Activated CD4-positive, alpha-beta T cell treated with anti-CD3 and anti-CD28 coated beads, Interleukin-2, amount 50 U/mL, for 16 hours (primary cell): Measurements from ENCODE around the gene NRG3.

Experiments
- DNase-seq: peaks from one replicate; pipeline ENCODE4 v3.0.0-alpha.2; 2020

Gene NRG3

GRCh38 chr10:82402906-82403401 lies 528.0 kb downstream of the NRG3 start:
- no peak for DNase-seq

DNA sequence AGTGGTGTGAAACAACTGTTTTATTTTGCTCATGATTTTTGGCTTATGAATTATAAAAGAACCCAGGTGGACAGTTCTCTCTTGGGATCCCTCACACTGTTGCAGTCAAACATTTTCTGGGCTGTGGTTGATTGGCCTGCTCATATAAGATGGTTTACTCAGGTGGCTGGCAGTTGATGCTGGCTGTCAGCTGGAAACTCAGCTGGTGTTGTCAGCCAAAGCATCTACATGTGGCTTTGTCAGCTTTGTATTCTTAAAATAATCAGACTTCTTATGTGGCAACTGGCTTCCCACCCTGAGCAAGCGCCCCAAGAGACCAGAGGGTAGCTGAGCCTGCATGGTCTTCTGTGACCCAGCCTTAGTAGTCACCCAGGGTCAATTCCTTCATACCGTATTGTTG lies 534.7 kb downstream of the NRG3 start:
- no peak for DNase-seq

DNA sequence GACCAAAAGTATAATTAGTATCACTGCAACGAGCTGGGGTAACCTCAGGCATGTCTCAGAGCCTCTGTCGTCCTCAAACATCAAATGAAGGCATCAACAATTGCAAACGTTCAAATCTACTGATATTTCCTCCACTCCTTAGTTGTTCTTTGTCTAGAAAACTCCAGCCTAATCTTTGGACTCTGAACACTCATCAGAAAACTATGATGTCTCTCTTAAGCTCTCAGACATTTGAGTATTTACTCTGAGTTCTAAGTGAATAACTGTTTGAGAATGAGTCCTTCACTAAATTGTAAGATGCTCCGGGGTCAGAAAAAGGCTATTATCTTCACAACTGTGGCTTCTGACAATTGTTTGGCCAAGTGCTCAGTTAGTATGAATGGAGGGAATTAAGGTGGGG lies 536.4 kb downstream of the NRG3 start:
- DNase-seq = no peak

DNA sequence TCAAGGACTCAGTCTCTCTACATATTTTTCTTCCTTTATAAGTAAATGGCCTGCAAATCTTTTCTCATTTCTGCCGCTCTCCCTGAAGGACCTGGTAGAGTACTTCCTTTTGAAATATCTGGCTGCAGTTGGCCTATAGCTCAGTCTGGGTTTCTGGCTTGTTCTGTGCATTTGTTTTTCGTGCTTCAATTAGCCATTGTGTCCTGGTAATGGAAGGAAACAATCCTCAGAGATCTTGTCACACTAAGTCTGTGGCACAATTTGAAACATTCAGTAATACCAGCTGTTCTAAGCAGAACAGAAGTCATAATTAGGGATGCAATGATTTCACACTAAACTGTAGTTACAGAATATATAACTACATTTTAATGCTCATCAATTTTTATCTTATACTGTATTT lies 545.0 kb downstream of the NRG3 start:
- DNase-seq = no peak

DNA sequence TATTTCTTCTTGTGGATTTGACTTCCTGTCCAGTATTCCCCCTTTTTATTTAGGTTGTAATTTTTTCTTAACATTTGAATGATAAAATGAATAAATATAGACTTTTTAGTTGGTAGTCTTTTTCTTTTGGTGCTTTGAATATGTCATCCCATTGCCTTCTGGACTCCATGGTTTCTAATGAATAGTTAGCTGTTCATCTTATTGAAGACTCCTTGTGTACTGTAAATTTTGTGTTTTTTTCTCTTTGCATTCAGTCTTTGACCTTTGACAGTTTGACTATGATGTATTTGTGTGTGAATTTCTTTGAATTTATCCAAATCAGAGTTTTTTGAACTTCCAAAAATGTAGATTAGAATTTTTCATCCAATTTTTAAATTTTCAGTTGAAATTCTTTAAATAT lies 554.3 kb downstream of the NRG3 start:
- no peak for DNase-seq

DNA sequence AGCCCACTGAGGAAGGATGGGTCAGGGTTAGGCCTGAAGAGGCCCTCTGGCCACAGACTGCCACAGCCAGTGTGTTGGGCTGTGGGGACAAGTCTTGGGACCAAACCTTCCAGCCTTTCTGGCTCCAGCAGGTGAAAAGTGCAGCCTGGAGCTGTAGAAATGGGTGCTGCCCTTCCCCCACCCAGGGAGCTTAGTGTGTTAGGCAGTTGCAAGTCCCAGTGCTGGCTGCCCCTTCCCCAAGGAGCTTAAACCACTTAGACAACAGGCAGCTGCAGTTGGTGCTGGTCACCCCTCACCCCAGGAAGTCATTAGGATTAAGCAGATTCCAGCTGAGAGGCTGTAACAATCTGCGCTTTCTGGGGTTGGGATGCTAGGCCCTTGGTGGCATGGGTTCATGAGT lies 563.3 kb downstream of the NRG3 start:
- no peak for DNase-seq

- no peak for DNase-seq
These were observed 565.8 kb downstream of the NRG3 start for GRCh38 chr10:82440775-82441174.

GRCh38 chr10:82452046-82452445 lies 577.1 kb downstream of the NRG3 start:
- DNase-seq = no peak

DNA sequence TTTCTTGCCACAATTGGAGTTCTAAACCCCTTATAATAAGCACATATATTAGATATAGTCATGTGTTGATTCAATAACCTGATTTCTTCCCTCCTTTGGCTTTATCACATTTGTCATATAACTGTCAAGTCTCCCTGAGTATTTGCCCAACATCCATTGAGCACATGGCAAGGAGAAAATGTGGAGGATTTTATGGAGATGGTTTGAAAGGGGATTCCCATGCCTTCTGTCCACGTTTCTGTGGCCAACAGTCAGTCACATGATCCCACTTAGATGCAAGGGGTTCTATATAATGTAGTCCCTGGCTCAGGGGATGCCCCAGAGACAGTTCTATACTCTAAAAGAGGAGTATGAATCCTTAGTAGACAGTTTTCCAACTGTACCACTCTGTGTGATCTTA lies 577.7 kb downstream of the NRG3 start:
- no peak for DNase-seq

DNA sequence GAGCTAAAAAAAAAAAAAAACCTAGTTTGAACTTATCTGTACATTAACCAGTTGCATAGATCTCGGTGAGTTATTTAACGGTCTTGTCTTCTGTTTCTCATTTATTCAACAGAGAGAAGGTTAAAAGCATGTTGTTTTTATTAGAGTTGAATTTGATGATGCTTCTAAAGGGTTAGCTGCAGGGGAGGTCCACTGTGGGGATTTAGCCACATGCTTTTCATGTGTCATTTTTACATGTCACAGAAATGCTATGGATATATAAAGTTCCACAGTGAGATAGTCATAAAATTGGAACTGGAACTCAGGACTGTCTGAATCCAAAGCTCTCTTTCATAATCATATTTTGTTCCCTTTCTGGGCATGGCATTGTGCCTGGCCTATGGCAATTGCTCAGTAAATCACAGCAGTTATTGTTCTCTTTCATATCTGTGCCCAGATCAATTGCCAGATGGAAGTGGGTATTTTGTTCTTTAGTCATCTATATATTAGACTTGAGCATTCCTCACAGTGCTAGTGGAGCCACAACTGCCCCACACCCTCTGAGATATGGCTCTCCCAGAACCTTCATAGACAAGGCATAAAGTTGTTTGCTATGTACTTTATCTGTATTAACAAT lies 578.8 kb downstream of the NRG3 start:
- no peak for DNase-seq

DNA sequence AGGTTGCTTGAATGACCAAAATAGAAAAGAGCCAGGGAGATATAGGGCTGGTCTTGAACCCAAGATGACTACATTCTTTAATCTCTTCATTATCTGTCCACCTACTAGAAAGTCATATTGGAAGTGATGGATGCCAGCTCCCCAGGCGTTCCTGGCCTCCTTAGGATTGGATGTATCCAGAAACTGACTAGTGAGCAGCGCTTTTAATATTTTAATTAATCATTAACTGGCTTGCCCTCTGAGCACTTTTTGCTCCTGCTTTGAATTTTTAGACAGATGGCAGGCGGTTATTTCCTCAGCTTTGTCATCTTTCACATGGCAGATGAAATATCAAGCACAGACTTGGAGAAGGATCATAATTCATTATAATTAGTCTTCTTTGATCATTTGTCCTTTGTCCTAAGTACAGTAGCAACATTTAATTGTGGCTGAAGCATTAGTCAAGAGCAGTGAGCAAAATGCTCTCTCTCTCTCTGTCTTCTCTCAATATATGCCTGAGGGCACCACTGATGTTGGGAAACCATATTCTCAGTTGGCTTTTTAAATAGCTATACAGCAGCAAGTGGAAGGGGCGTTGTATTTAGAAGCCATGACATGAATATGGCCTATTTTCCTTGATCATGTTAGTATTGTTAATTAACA lies 588.0 kb downstream of the NRG3 start:
- DNase-seq = no peak

GRCh38 chr10:82463614-82464013 lies 588.6 kb downstream of the NRG3 start:
- no peak for DNase-seq

GRCh38 chr10:82464191-82464818 lies 589.3 kb downstream of the NRG3 start:
- no peak for DNase-seq

DNA sequence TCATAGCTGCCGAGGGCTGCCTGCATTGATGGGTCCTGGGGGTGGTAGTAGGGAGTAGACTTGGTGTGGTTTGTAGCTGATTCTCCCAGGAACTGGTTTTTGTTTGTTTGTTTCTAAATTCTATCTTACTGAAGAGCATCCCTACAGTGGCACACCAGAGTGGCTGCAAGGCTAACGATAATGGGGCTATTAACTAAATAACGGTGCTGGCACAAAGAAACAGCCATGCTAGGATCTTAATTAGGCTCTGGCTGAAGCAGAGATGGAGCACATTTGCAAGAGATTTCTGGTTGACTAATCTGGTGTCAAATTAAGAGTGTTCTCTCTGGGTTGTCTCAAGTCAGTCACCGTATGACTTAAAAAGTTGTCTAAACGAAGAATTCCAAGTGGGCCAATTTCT lies 590.0 kb downstream of the NRG3 start:
- no peak for DNase-seq

DNA sequence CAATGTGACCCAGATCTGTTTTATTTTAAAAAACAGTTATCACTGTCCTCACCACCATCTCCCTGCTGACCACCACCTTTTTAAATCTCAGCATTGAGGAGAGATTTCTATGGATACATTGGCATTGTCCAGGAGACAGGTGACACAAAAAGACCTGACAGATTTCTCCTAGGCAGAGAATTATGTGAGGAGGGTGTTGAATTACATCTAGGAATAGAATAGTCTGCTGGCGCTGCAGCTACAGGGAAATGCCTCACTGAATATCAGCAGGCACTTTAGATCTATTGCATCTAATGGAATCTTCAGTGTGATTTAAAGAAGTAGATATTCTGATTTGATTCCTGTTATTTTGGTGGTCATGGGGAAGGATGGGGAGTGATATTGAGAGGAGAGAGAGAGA lies 593.5 kb downstream of the NRG3 start:
- DNase-seq = no peak

DNA sequence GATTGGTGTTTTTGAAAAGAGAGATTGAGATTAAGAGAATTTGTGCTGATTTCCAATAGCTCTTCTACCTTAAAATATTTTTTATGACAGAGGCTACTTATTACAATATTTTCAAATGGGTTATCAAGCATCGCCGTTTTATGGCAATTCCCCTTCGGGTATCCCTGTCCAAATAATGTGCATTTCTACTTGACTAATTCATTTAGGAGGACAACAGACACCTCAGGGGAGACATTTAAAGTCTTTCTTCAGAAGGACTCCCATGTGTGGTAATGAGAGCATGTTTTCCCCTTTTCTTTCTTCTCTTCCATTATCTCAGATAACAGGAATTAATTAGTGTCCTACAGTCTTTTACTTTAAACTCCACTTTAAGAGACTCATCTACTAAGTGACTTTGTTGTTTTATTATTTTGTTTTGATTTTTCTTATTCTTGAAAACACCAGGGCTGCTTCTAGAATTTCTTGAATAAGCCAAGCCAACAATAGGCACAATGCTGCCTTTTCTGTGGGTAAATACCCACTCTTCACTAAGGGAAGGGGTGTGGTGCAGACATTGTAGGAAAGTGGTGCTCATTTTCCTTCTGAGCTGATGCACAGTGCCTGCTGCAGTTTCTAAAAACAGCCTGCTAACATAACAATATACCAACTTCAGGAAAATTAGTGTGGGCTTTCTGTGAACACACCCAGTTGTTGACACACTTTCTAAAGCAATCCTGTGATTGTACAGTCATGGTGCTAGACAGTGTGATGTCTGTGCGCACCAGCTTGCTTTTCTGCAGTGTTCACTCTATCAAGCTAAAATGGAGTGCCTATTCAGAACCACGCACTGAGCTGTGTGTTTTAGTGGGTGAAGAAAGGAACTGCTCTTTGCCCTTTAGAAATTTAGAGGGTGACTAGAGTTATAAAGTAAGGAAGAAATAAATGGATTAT lies 597.7 kb downstream of the NRG3 start:
- DNase-seq = no peak

- DNase-seq = no peak
These were observed 602.8 kb downstream of the NRG3 start for GRCh38 chr10:82477776-82478175.

- DNase-seq = no peak
These were observed 617.7 kb downstream of the NRG3 start for GRCh38 chr10:82492647-82493046.

- DNase-seq = no peak
These were observed 621.1 kb downstream of the NRG3 start for GRCh38 chr10:82496114-82496513.

DNA sequence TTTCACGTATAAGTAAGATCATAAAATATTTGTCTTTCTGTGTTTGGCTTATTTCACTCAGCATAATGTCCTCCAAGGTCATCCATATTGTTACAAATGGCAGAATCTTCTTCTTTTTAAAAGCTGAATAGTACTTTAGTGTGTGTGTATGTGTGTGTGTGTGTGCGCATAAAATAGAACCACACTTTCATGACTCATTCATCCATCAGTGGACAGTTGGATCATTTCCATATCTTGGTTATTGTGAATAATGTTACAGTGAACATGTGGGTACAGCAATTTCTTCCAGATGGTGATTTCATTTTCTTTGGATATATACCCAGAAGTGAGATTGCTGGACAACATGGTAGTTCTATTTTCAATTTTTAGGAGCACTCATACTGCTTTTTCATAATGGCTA lies 622.4 kb downstream of the NRG3 start:
- no peak for DNase-seq

GRCh38 chr10:82498976-82499375 lies 624.0 kb downstream of the NRG3 start:
- no peak for DNase-seq

GRCh38 chr10:82505009-82505408 lies 630.0 kb downstream of the NRG3 start:
- DNase-seq = no peak

- DNase-seq = no peak
These were observed 631.8 kb downstream of the NRG3 start for GRCh38 chr10:82506680-82507376.
